ENCODE results near the gene PLEKHA6.

The PLEKHA6 gene

GRCh38 chr1:204203206-204203767 lies 156.4 kb downstream of the PLEKHA6 start:
- DNase-seq (ENCODE audit: low spot score), result no peak
- TF ChIP-seq CTCF (IDR thresholded peaks at IDR 0.05; ENCODE audit: poor library complexity, severe bottlenecking), result no peak
- Histone ChIP-seq H3K27ac (ENCODE audit: poor library complexity, severe bottlenecking) (no peak overlapping the region), H3K36me3 (ENCODE audit: low read depth) (no peaks in the 10 kb centered on the region), H3K27me3 (ENCODE audit: insufficient read depth, poor library complexity, severe bottlenecking) (no peaks in the 10 kb centered on the region), H3K9me3 (ENCODE audit: severe bottlenecking) (no peaks in the 10 kb centered on the region), H3K4me1 (ENCODE audit: insufficient read depth, poor library complexity, severe bottlenecking) (peaks cover 10% of the 10 kb centered on the region), H3K4me3 (ENCODE audit: severe bottlenecking) (no peak overlapping the region)
- ATAC-seq (ENCODE audit: low read depth), result no peak

GRCh38 chr1:204202481-204202880 lies 157.2 kb downstream of the PLEKHA6 start:
- no peaks in the 10 kb centered on the region for H3K9me3 ChIP-seq (ENCODE audit: severe bottlenecking)
- H3K27me3 ChIP-seq (ENCODE audit: insufficient read depth, poor library complexity, severe bottlenecking), result no peaks in the 10 kb centered on the region
- TF ChIP-seq CTCF (IDR thresholded peaks at IDR 0.05; ENCODE audit: poor library complexity, severe bottlenecking), result no peak
- DNase-seq (ENCODE audit: low spot score), result no peak
- no peak overlapping the region for H3K27ac ChIP-seq (ENCODE audit: poor library complexity, severe bottlenecking)
- H3K36me3 ChIP-seq (ENCODE audit: low read depth), result no peaks in the 10 kb centered on the region
- no peak for ATAC-seq (ENCODE audit: low read depth)
- peaks cover 13% of the 10 kb centered on the region for H3K4me1 ChIP-seq (ENCODE audit: insufficient read depth, poor library complexity, severe bottlenecking)
- H3K4me3 ChIP-seq (ENCODE audit: severe bottlenecking), result no peak overlapping the region

- TF ChIP-seq CTCF (IDR thresholded peaks at IDR 0.05; ENCODE audit: poor library complexity, severe bottlenecking), result no peak
- peaks cover 13% of the 10 kb centered on the region for H3K4me1 ChIP-seq (ENCODE audit: insufficient read depth, poor library complexity, severe bottlenecking)
- H3K27ac ChIP-seq (ENCODE audit: poor library complexity, severe bottlenecking), result no peak overlapping the region
- H3K27me3 ChIP-seq (ENCODE audit: insufficient read depth, poor library complexity, severe bottlenecking), result no peaks in the 10 kb centered on the region
- no peaks in the 10 kb centered on the region for H3K9me3 ChIP-seq (ENCODE audit: severe bottlenecking)
- ATAC-seq (ENCODE audit: low read depth) (no peak), DNase-seq (ENCODE audit: low spot score) (no peak)
- no peak overlapping the region for H3K4me3 ChIP-seq (ENCODE audit: severe bottlenecking)
- no peaks in the 10 kb centered on the region for H3K36me3 ChIP-seq (ENCODE audit: low read depth)
Measured at GRCh38 chr1:204201348-204202040, 158.2 kb downstream of the PLEKHA6 start.

- Histone ChIP-seq H3K9me3 (ENCODE audit: severe bottlenecking) (no peaks in the 10 kb centered on the region), H3K36me3 (ENCODE audit: low read depth) (no peaks in the 10 kb centered on the region), H3K4me3 (ENCODE audit: severe bottlenecking) (no peak overlapping the region), H3K27me3 (ENCODE audit: insufficient read depth, poor library complexity, severe bottlenecking) (no peaks in the 10 kb centered on the region), H3K4me1 (ENCODE audit: insufficient read depth, poor library complexity, severe bottlenecking) (peaks cover 13% of the 10 kb centered on the region), H3K27ac (ENCODE audit: poor library complexity, severe bottlenecking) (peak overlapping the region; percentile 29)
- DNase-seq (ENCODE audit: low spot score) (no peak), ATAC-seq (ENCODE audit: low read depth) (no peak)
- TF ChIP-seq CTCF (IDR thresholded peaks at IDR 0.05; ENCODE audit: poor library complexity, severe bottlenecking), result no peak
Measured at GRCh38 chr1:204199579-204199978, 160.2 kb downstream of the PLEKHA6 start.
